ENCODE data around the gene PLSCR2.

- TF ChIP-seq CTCF (IDR thresholded peaks at IDR 0.05): no peak
- TF ChIP-seq POLR2A (IDR thresholded peaks at IDR 0.05): no peak
- TF ChIP-seq POLR2AphosphoS5 (IDR thresholded peaks at IDR 0.05): no peak
- TF ChIP-seq EP300 (IDR thresholded peaks at IDR 0.05): no peak
These were observed 35.3 kb upstream of the PLSCR2 start for GRCh38 chr3:146504498-146505197.
